Measurements from ENCODE around the gene ZCCHC24. TPM values are rescaled to one million over a fixed set of nuclear protein-coding genes. Genes with fewer than 3 reads are reported as not detected.
"Not testable (repeated sequence)": the region's sequence is repeated elsewhere in the genome, so short reads cannot be mapped to it uniquely, and the experiment has no call there.

The ZCCHC24 gene
- total RNA-seq, 4 donors from 2014 or later = 100 to 156 (median 120) TPM

- no peak overlapping the region for H3K27ac ChIP-seq (replicated peaks in 1 of 4)
- H3K9me3 ChIP-seq = no peaks in the 10 kb centered on the region
- H3K27me3 ChIP-seq = no peaks in the 10 kb centered on the region
- 90% methylated on average over 2 of the region's 2 CpGs for WGBS
- H3K4me1 ChIP-seq = peaks cover 0 to 26% (median 7%) of the 10 kb centered on the region in 4 donors
- no peaks in the 10 kb centered on the region for H3K36me3 ChIP-seq
- no peak for DNase-seq (ENCODE audit: extremely low spot score)
- intact Hi-C loops (cut with DNase I) = no loop called here
- H3K4me3 ChIP-seq = no peak overlapping the region
- no peak for TF ChIP-seq POLR2A (IDR thresholded peaks at IDR 0.05; ENCODE audit: low read depth)
- no peak for TF ChIP-seq CTCF (IDR thresholded peaks at IDR 0.05)
- TF ChIP-seq EP300 (IDR thresholded peaks at IDR 0.05) = no peak
- TF ChIP-seq POLR2AphosphoS5 (IDR thresholded peaks at IDR 0.05) = no peak
These were observed 110.3 kb downstream of the ZCCHC24 start for GRCh38 chr10:79335094-79335469.

- intact Hi-C loops (cut with DNase I) = no loop called here
- Histone ChIP-seq H3K36me3 (no peaks in the 10 kb centered on the region), H3K27ac (replicated peaks in 1 of 4) (no peak overlapping the region), H3K4me1 (peaks cover 0 to 26% (median 7%) of the 10 kb centered on the region in 4 donors), H3K4me3 (no peak overlapping the region), H3K27me3 (no peaks in the 10 kb centered on the region), H3K9me3 (no peaks in the 10 kb centered on the region)
- 93% methylated on average over 2 of the region's 2 CpGs for WGBS
- DNase-seq (ENCODE audit: extremely low spot score) = no peak
- TF ChIP-seq EP300 (IDR thresholded peaks at IDR 0.05) (no peak), CTCF (IDR thresholded peaks at IDR 0.05) (no peak), POLR2A (IDR thresholded peaks at IDR 0.05; ENCODE audit: low read depth) (no peak), POLR2AphosphoS5 (IDR thresholded peaks at IDR 0.05) (no peak)
These were observed 110.9 kb downstream of the ZCCHC24 start for GRCh38 chr10:79334573-79334972.

GRCh38 chr10:79333513-79333912 is 111.9 kb downstream of the ZCCHC24 start:
- intact Hi-C loops (cut with DNase I) = no loop called here
- WGBS = 92% methylated on average over 2 of the region's 2 CpGs
- TF ChIP-seq POLR2A (IDR thresholded peaks at IDR 0.05; ENCODE audit: low read depth) (no peak), POLR2AphosphoS5 (IDR thresholded peaks at IDR 0.05) (no peak), CTCF (IDR thresholded peaks at IDR 0.05) (no peak), EP300 (IDR thresholded peaks at IDR 0.05) (no peak)
- Histone ChIP-seq H3K27me3 (no peaks in the 10 kb centered on the region), H3K4me3 (no peak overlapping the region), H3K9me3 (no peaks in the 10 kb centered on the region), H3K27ac (replicated peaks in 1 of 4) (no peak overlapping the region), H3K4me1 (peaks cover 0 to 26% (median 7%) of the 10 kb centered on the region in 4 donors), H3K36me3 (no peaks in the 10 kb centered on the region)
- no peak for DNase-seq (ENCODE audit: extremely low spot score)

GRCh38 chr10:79332610-79333315 is 112.7 kb downstream of the ZCCHC24 start:
- H3K27ac ChIP-seq (replicated peaks in 1 of 4); DNase-seq (ENCODE audit: extremely low spot score); H3K36me3 ChIP-seq; H3K27me3 ChIP-seq; H3K4me3 ChIP-seq; intact Hi-C loops (cut with DNase I); H3K9me3 ChIP-seq: not testable (repeated sequence)
- WGBS = 94% methylated on average over 2 of the region's 10 CpGs
- H3K4me1 ChIP-seq = peaks cover 0 to 26% (median 7%) of the 10 kb centered on the region in 4 donors

Other genes with a start within 250 kb of the ZCCHC24 start
- gene PPIF, start 98.2 kb downstream of the ZCCHC24 start, total RNA-seq = 10 to 100 TPM; 19.5 to 42.2 (median 24.4) TPM
- gene EIF5AL1, start 66.9 kb upstream of the ZCCHC24 start, total RNA-seq = under 1 TPM in 3 of 4 donors, not detected in 1; 0.11 to 0.42 (median 0.17) TPM
- gene SFTPA2, start 114.8 kb upstream of the ZCCHC24 start, total RNA-seq = 10 to 100 TPM in 1 of 4 donors, 1 to 10 TPM in 2, not detected in 1; 7.5 to 12.9 (median 8.3) TPM
- 10 to 100 TPM in 1 of 4 donors, 1 to 10 TPM in 2, not detected in 1; 3.3 to 11.9 (median 7.1) TPM for gene SFTPA1, start 165.3 kb upstream of the ZCCHC24 start, total RNA-seq

All from esophagus muscularis mucosa (tissue), 4 donors.